ENCODE measurements around the gene LILRB5. TPM values are rescaled to one million over a fixed set of nuclear protein-coding genes. Genes with fewer than 3 reads are reported as not detected.
"Not testable (repeated sequence)": the region's sequence is repeated elsewhere in the genome, so short reads cannot be mapped to it uniquely, and the experiment has no call there.

LILRB5 gene
- total and polyA plus RNA-seq, 2 donors (not counting 1 experiment from before 2014, with no cell fraction given): 0.05 TPM; not detected in 1

- H3K27ac ChIP-seq (ENCODE audit: low read length in 2 of 2); H3K9me3 ChIP-seq (ENCODE audit: control extremely low read depth in 1 of 3, control insufficient read depth in 2 of 3, insufficient read depth in 1 of 3, low read length in 2 of 3); ATAC-seq (ENCODE audit: low read depth); H3K27me3 Mint-ChIP-seq; H3K4me3 Mint-ChIP-seq; H3K4me2 ChIP-seq (replicated peaks; ENCODE audit: low read depth, low read length, poor library complexity, severe bottlenecking); H3K4me3 ChIP-seq (ENCODE audit: control extremely low read depth in 1 of 5, extremely low read depth in 1 of 5, insufficient read depth in 1 of 5, low read depth in 2 of 5, low read length in 4 of 5); H3K9ac ChIP-seq (ENCODE audit: low read length); H3K27ac Mint-ChIP-seq; DNase-seq; H3K9me3 Mint-ChIP-seq (ENCODE audit: insufficient read depth); intact Hi-C loops (cut with micrococcal nuclease); H2AFZ ChIP-seq (ENCODE audit: insufficient read depth, low read depth, low read length, poor library complexity, severe bottlenecking); H3K27me3 ChIP-seq (replicated peaks in 1 of 4; ENCODE audit: control extremely low read depth in 1 of 4, control insufficient read depth in 3 of 4, insufficient read depth in 4 of 4, low read length in 3 of 4): not testable (repeated sequence)
- H3K36me3 ChIP-seq (replicated peaks in 1 of 2; ENCODE audit: control extremely low read depth in 1 of 2, control insufficient read depth in 1 of 2, extremely low read depth in 1 of 2, insufficient read depth in 2 of 2, low read length in 1 of 2): peaks cover 3 to 57% of the 10 kb centered on the region in 2 experiments
- H3K79me2 ChIP-seq (ENCODE audit: control insufficient read depth, insufficient read depth, low read length): peaks cover 84% of the 10 kb centered on the region
- H3K4me1 Mint-ChIP-seq: peaks cover 75% of the 10 kb centered on the region
- peaks cover 40 to 78% of the 10 kb centered on the region in 2 donors for H3K4me1 ChIP-seq (ENCODE audit: control insufficient read depth in 2 of 2, insufficient read depth in 2 of 2, low read length in 2 of 2)
- ChIA-PET POLR2A (interaction anchor here (1.8 kb wide), 1 partner anchor 16 kb away, joined by 5 read pairs; the partner anchor contains the start of gene TSEN34), CTCF (interaction anchor here (0.5 to 1.1 kb wide), 3 partner anchors 20 to 356 kb away, joined by 3 read pairs; no protein-coding TSS in a partner anchor)
- WGBS (ENCODE audit: insufficient coverage): 83% methylated on average over 6 of the region's 23 CpGs
- H4K20me1 ChIP-seq (ENCODE audit: control insufficient read depth, insufficient read depth, low read length, poor library complexity, severe bottlenecking): peaks cover 90% of the 10 kb centered on the region
These were observed 49.9 kb downstream of the LILRB5 start for GRCh38 chr19:54207193-54207592.

- Histone ChIP-seq H2AFZ (ENCODE audit: insufficient read depth, low read depth, low read length, poor library complexity, severe bottlenecking) (no peak overlapping the region), H3K4me2 (replicated peaks; ENCODE audit: low read depth, low read length, poor library complexity, severe bottlenecking) (no peak overlapping the region), H3K4me1 (ENCODE audit: control insufficient read depth in 2 of 2, insufficient read depth in 2 of 2, low read length in 2 of 2) (peaks cover 44 to 82% of the 10 kb centered on the region in 2 donors), H3K27ac (ENCODE audit: low read length in 2 of 2) (no peak overlapping the region), H3K9me3 (ENCODE audit: control extremely low read depth in 1 of 3, control insufficient read depth in 2 of 3, insufficient read depth in 1 of 3, low read length in 2 of 3) (no peaks in the 10 kb centered on the region), H3K9ac (ENCODE audit: low read length) (no peak overlapping the region), H3K79me2 (ENCODE audit: control insufficient read depth, insufficient read depth, low read length) (peaks cover 88% of the 10 kb centered on the region), H3K27me3 (replicated peaks in 1 of 4; ENCODE audit: control extremely low read depth in 1 of 4, control insufficient read depth in 3 of 4, insufficient read depth in 4 of 4, low read length in 3 of 4) (no peaks in the 10 kb centered on the region), H4K20me1 (ENCODE audit: control insufficient read depth, insufficient read depth, low read length, poor library complexity, severe bottlenecking) (peaks cover 94% of the 10 kb centered on the region), H3K36me3 (replicated peaks in 1 of 2; ENCODE audit: control extremely low read depth in 1 of 2, control insufficient read depth in 1 of 2, extremely low read depth in 1 of 2, insufficient read depth in 2 of 2, low read length in 1 of 2) (peaks cover 3 to 61% of the 10 kb centered on the region in 2 experiments), H3K4me3 (ENCODE audit: control extremely low read depth in 1 of 5, extremely low read depth in 1 of 5, insufficient read depth in 1 of 5, low read depth in 2 of 5, low read length in 4 of 5) (no peak overlapping the region)
- H3K4me1 Mint-ChIP-seq: peaks cover 79% of the 10 kb centered on the region
- ATAC-seq (ENCODE audit: low read depth) (no peak), DNase-seq (no peak)
- H3K27ac Mint-ChIP-seq: no peak overlapping the region
- TF ChIP-seq CTCF (IDR thresholded peaks at IDR 0.05) (no peak), EZH2 (IDR thresholded peaks at IDR 0.05; ENCODE audit: borderline replicate concordance, insufficient read depth, low read depth, low read length, poor library complexity, severe bottlenecking) (no peak)
- intact Hi-C loops (cut with micrococcal nuclease): no loop called here
- no peak overlapping the region for H3K4me3 Mint-ChIP-seq
- ChIA-PET POLR2A (interaction anchor here (1.8 kb wide), 1 partner anchor 16 kb away, joined by 5 read pairs; the partner anchor contains the start of gene TSEN34), CTCF (interaction anchor here (0.5 to 1.1 kb wide), 2 partner anchors 59 to 356 kb away, joined by 3 read pairs; no protein-coding TSS in a partner anchor)
- H3K9me3 Mint-ChIP-seq (ENCODE audit: insufficient read depth): no peaks in the 10 kb centered on the region
- H3K27me3 Mint-ChIP-seq: no peaks in the 10 kb centered on the region
- WGBS (ENCODE audit: insufficient coverage): 77% methylated on average over 13 of the region's 13 CpGs
These were observed 50.3 kb downstream of the LILRB5 start for GRCh38 chr19:54206831-54207177.

All from B cell (primary cell).